ENCODE results near the gene RBMX.
"Not testable (repeated sequence)": the region's sequence is repeated elsewhere in the genome, so short reads cannot be mapped to it uniquely, and the experiment has no call there.

DNA sequence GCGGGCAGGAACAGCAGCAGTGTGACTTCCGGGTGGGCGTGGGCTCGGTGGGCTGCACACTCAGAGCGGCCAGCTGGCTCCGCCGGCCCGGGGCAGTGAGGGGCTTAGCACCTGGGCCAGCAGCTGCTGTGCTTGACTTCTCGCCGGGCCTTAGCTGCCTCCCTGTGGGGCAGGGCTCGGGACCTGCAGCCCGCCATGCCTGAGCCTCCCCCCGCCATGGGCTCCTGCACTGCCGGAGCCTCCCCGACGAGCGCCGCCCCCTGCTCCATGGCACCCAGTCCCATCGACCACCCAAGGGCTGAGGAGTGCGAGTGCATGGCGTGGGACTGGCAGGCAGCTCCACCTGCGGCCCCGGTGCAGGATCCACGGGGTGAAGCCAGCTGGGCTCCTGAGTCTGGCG, 40.9 kb upstream of the RBMX start:
- TF ChIP-seq, protein P1, sequence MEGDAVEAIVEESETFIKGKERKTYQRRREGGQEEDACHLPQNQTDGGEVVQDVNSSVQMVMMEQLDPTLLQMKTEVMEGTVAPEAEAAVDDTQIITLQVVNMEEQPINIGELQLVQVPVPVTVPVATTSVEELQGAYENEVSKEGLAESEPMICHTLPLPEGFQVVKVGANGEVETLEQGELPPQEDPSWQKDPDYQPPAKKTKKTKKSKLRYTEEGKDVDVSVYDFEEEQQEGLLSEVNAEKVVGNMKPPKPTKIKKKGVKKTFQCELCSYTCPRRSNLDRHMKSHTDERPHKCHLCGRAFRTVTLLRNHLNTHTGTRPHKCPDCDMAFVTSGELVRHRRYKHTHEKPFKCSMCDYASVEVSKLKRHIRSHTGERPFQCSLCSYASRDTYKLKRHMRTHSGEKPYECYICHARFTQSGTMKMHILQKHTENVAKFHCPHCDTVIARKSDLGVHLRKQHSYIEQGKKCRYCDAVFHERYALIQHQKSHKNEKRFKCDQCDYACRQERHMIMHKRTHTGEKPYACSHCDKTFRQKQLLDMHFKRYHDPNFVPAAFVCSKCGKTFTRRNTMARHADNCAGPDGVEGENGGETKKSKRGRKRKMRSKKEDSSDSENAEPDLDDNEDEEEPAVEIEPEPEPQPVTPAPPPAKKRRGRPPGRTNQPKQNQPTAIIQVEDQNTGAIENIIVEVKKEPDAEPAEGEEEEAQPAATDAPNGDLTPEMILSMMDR (conservative IDR thresholded peaks at IDR 0.05; ENCODE audit: low read depth in 2 of 2), result not testable (repeated sequence)
- not testable (repeated sequence) for TF ChIP-seq CREB1 (CRISPR knock-in tag; IDR thresholded peaks at IDR 0.05; ENCODE audit: low read depth); JUNB (IDR thresholded peaks at IDR 0.05; ENCODE audit: unreplicated experiment); POLR2AphosphoS5 (IDR thresholded peaks at IDR 0.05; ENCODE audit: low read depth); STAT1 (IDR thresholded peaks at IDR 0.05; ENCODE audit: unreplicated experiment); EZH2 (IDR thresholded peaks at IDR 0.05; ENCODE audit: low read depth, unreplicated experiment)
- TF ChIP-seq, protein P2, sequence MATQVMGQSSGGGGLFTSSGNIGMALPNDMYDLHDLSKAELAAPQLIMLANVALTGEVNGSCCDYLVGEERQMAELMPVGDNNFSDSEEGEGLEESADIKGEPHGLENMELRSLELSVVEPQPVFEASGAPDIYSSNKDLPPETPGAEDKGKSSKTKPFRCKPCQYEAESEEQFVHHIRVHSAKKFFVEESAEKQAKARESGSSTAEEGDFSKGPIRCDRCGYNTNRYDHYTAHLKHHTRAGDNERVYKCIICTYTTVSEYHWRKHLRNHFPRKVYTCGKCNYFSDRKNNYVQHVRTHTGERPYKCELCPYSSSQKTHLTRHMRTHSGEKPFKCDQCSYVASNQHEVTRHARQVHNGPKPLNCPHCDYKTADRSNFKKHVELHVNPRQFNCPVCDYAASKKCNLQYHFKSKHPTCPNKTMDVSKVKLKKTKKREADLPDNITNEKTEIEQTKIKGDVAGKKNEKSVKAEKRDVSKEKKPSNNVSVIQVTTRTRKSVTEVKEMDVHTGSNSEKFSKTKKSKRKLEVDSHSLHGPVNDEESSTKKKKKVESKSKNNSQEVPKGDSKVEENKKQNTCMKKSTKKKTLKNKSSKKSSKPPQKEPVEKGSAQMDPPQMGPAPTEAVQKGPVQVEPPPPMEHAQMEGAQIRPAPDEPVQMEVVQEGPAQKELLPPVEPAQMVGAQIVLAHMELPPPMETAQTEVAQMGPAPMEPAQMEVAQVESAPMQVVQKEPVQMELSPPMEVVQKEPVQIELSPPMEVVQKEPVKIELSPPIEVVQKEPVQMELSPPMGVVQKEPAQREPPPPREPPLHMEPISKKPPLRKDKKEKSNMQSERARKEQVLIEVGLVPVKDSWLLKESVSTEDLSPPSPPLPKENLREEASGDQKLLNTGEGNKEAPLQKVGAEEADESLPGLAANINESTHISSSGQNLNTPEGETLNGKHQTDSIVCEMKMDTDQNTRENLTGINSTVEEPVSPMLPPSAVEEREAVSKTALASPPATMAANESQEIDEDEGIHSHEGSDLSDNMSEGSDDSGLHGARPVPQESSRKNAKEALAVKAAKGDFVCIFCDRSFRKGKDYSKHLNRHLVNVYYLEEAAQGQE (IDR thresholded peaks at IDR 0.05; ENCODE audit: unreplicated experiment), result not testable (repeated sequence)
